HG02610 (cell line): ENCODE measurements around the gene LIN28A.
"Not testable (repeated sequence)": the region's sequence is repeated elsewhere in the genome, so short reads cannot be mapped to it uniquely, and the experiment has no call there.

ENCODE experiments used
- ATAC-seq: cut with Tn5 transposase; IDR thresholded peaks from one replicate; pipeline ENCODE4 v1.9.1; 2021; ENCODE audit warnings: mild to moderate bottlenecking, moderate library complexity; ENCODE audit not compliant: unreplicated experiment

The LIN28A gene

GRCh38 chr1:26410706-26411623 is at the start of gene LIN28A:
Gene LIN28A (plus strand): TSS chr1:26410817. CDS start chr1:26410892, 75 bp downstream.
- no peak for ATAC-seq

GRCh38 chr1:26361605-26362122 is 49.0 kb upstream of the LIN28A start:
- ATAC-seq, result no peak

GRCh38 chr1:26362331-26362730 is 48.3 kb upstream of the LIN28A start:
- no peak for ATAC-seq

GRCh38 chr1:26363549-26364448 is 46.8 kb upstream of the LIN28A start:
- ATAC-seq, result peak; percentile 45

- no peak for ATAC-seq
Observed at GRCh38 chr1:26364956-26365355, 45.7 kb upstream of the LIN28A start.

- no peak for ATAC-seq
Observed at GRCh38 chr1:26367441-26367840, 43.2 kb upstream of the LIN28A start.

- no peak for ATAC-seq
Observed at GRCh38 chr1:26368006-26368405, 42.6 kb upstream of the LIN28A start.

GRCh38 chr1:26368486-26368885 is 42.1 kb upstream of the LIN28A start:
- ATAC-seq, result no peak

GRCh38 chr1:26370591-26371382 is 39.8 kb upstream of the LIN28A start:
- no peak for ATAC-seq

GRCh38 chr1:26372039-26372438 is 38.6 kb upstream of the LIN28A start:
- no peak for ATAC-seq

- not testable (repeated sequence) for ATAC-seq
Observed at GRCh38 chr1:26372611-26373010, 38.0 kb upstream of the LIN28A start, which contains the start of gene ZNF683. Gene ZNF683 (minus strand): TSS chr1:26372750. CDS start chr1:26368571, 4,179 bp downstream.

- ATAC-seq, result no peak
Observed at GRCh38 chr1:26373281-26373680, 37.3 kb upstream of the LIN28A start.

GRCh38 chr1:26373789-26374188 is 36.8 kb upstream of the LIN28A start:
- ATAC-seq, result no peak

- ATAC-seq, result not testable (repeated sequence)
Observed at GRCh38 chr1:26374361-26374760, 36.3 kb upstream of the LIN28A start.

GRCh38 chr1:26375081-26375480 is 35.5 kb upstream of the LIN28A start:
- ATAC-seq, result no peak

GRCh38 chr1:26376050-26376449 is 34.6 kb upstream of the LIN28A start:
- ATAC-seq, result no peak

GRCh38 chr1:26378088-26378878 is 32.3 kb upstream of the LIN28A start:
- ATAC-seq, result peak; percentile 90

- no peak for ATAC-seq
Observed at GRCh38 chr1:26378879-26379251, 31.8 kb upstream of the LIN28A start.

- no peak for ATAC-seq
Observed at GRCh38 chr1:26384076-26384475, 26.5 kb upstream of the LIN28A start.

GRCh38 chr1:26385063-26385462 is 25.6 kb upstream of the LIN28A start:
- not testable (repeated sequence) for ATAC-seq
